Natural killer cell (primary cell): ENCODE results near the gene PREX1. TPM values are rescaled to one million over a fixed set of nuclear protein-coding genes. Genes with fewer than 3 reads are reported as not detected.

Experiments
- ATAC-seq, 3 donors: fragments of 150-1000 bp in 2 of 3; fragments of 200-7000 bp in 1 of 3; cut with Tn5 transposase; 1 replicate in 1 of 3; 2 replicates in 2 of 3; pipeline ENCODE4 v1.10.0; 2021; ENCODE audit warnings: mild to moderate bottlenecking in 2 of 3, moderate library complexity in 2 of 3
- DNase-seq, 2 donors: peaks; one replicate each; pipeline versions ENCODE4 v3.0.0 to v3.0.0-alpha.2; 2013 to 2021; ENCODE audit warnings: mixed read lengths in 1 of 2
- H3K27ac ChIP-seq: one replicate; pipeline ENCODE4 v1.5.1; 2013; ENCODE audit warnings: mild to moderate bottlenecking, low read length
- H3K27me3 ChIP-seq: one replicate; pipeline ENCODE4 v1.6.1; 2013; ENCODE audit warnings: low read length; ENCODE audit not compliant: control insufficient read depth, insufficient read depth
- H3K36me3 ChIP-seq: one replicate; pipeline ENCODE4 v1.6.1; 2013; ENCODE audit warnings: low read length; ENCODE audit not compliant: control insufficient read depth, insufficient read depth
- H3K4me1 ChIP-seq: one replicate; pipeline ENCODE4 v1.6.1; 2013; ENCODE audit warnings: low read length; ENCODE audit not compliant: control insufficient read depth, insufficient read depth
- H3K4me3 ChIP-seq: one replicate; pipeline ENCODE4 v1.5.1; 2013; ENCODE audit warnings: low read length
- H3K9me3 ChIP-seq: one replicate; pipeline ENCODE4 v1.6.1; 2013; ENCODE audit warnings: low read length; ENCODE audit not compliant: control insufficient read depth, insufficient read depth
- H3K27ac Mint-ChIP-seq, 2 donors: one replicate each; pipeline ENCODE4 v1.8.0; 2022; ENCODE audit warnings: mild to moderate bottlenecking in 2 of 2, mixed read lengths in 2 of 2, moderate library complexity in 1 of 2
- H3K27me3 Mint-ChIP-seq, 2 donors: one replicate each; pipeline ENCODE4 v1.8.0; 2022; ENCODE audit warnings: low read depth in 2 of 2, mixed read lengths in 2 of 2
- H3K36me3 Mint-ChIP-seq: one replicate; pipeline ENCODE4 v1.8.0; 2022; ENCODE audit warnings: mixed read lengths
- H3K4me1 Mint-ChIP-seq, 2 donors: one replicate each; pipeline ENCODE4 v1.8.0; 2022; ENCODE audit warnings: mixed read lengths in 2 of 2
- H3K4me3 Mint-ChIP-seq: one replicate; pipeline ENCODE4 v1.8.0; 2022; ENCODE audit warnings: mild to moderate bottlenecking, moderate library complexity, mixed read lengths
- H3K9me3 Mint-ChIP-seq, 2 donors: one replicate each; pipeline ENCODE4 v1.8.0; 2022; ENCODE audit warnings: mixed read lengths in 2 of 2
- WGBS: methylation state at CpG from one replicate; pipeline ENCODE4 v1.1.7; 2013; ENCODE audit warnings: missing lambda C conversion rate; ENCODE audit not compliant: insufficient coverage; 5-methylcytosine and 5-hydroxymethylcytosine counted together
- intact Hi-C: fragments of 100-400 bp; cut with micrococcal nuclease; formaldehyde crosslinking; loops from one replicate; pipeline ENCODE4 v1.14.2; 2022
- total RNA-seq, 4 donors: library from RNA; stranded (reverse); fragments of 120-200 nt in 1 of 4; gene quantifications; one replicate each; pipeline versions ENCODE4 v1.2.3 to v1.2.4, GENCODE V29; 2013 to 2022
- TF ChIP-seq, protein P1 (sequence below): fragments of 200-600 bp; IDR thresholded peaks from one replicate; pipeline ENCODE4 v1.8.0; 2022; ENCODE audit warnings: antibody characterized with exemption

Gene PREX1
- total RNA-seq, 3 donors from 2014 or later (not counting 1 experiment from before 2014, with no cell fraction given): 382 to 392 (median 389) TPM

DNA sequence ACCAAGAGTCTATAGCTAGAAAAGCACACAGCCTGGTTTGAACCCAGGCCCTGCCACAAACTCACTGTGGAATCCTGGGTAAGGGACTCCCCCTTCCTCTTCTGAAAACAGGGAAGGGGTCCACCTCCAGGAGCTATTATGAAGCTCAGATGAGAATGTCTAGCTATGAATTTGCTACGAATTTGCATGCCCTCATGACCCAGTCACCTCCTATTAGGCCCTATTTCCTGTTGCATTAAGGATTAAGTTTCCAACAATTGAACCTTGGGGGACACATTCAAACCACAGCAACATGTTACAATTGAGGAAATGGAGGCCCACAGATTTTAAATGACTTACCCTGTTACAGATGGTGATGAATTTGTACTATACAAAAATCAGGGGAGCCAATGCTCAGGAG, 46.2 kb downstream of the PREX1 start:
- Mint-ChIP-seq H3K27me3 (no peaks in the 10 kb centered on the region), H3K9me3 (no peaks in the 10 kb centered on the region), H3K4me3 (no peak overlapping the region), H3K27ac (no peak overlapping the region), H3K4me1 (peaks cover 22 to 37% of the 10 kb centered on the region in 2 donors), H3K36me3 (no peaks in the 10 kb centered on the region)
- WGBS: 17% methylated on average over 1 of the region's 1 CpG
- Histone ChIP-seq H3K27ac (peak overlapping the region; percentile 57), H3K27me3 (no peaks in the 10 kb centered on the region), H3K4me3 (no peak overlapping the region), H3K36me3 (no peaks in the 10 kb centered on the region), H3K4me1 (peaks cover 74% of the 10 kb centered on the region), H3K9me3 (no peaks in the 10 kb centered on the region)
- TF ChIP-seq, protein P1, sequence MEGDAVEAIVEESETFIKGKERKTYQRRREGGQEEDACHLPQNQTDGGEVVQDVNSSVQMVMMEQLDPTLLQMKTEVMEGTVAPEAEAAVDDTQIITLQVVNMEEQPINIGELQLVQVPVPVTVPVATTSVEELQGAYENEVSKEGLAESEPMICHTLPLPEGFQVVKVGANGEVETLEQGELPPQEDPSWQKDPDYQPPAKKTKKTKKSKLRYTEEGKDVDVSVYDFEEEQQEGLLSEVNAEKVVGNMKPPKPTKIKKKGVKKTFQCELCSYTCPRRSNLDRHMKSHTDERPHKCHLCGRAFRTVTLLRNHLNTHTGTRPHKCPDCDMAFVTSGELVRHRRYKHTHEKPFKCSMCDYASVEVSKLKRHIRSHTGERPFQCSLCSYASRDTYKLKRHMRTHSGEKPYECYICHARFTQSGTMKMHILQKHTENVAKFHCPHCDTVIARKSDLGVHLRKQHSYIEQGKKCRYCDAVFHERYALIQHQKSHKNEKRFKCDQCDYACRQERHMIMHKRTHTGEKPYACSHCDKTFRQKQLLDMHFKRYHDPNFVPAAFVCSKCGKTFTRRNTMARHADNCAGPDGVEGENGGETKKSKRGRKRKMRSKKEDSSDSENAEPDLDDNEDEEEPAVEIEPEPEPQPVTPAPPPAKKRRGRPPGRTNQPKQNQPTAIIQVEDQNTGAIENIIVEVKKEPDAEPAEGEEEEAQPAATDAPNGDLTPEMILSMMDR: no peak
- ATAC-seq (peak in 1 of 3 donors; percentile 14), DNase-seq (no peak)
- intact Hi-C loops: loop anchor here (2.0 kb wide), 1 partner anchor 39 kb away; no protein-coding TSS in a partner anchor

DNA sequence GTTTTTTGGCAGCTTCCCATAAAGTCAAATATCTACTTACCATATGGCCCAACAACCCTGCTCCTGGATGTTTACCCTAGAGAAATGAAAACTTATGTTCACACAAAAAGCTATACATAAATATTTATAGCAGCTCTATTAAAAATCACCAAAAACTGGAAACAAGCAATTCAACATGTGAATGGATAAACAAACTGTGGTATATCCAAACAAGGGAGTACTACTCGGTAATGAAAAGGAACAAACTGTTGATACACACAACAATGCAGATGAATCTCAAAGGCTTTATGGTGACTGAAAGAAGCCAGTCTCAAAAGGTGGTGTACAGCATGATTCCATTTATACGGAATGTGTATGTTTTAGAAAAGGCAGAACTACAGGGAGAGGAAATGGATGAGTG, 48.4 kb downstream of the PREX1 start:
- Histone ChIP-seq H3K36me3 (no peaks in the 10 kb centered on the region), H3K27me3 (no peaks in the 10 kb centered on the region), H3K9me3 (no peaks in the 10 kb centered on the region), H3K4me3 (no peak overlapping the region), H3K4me1 (peaks cover 74% of the 10 kb centered on the region), H3K27ac (peak overlapping the region; percentile 21)
- Mint-ChIP-seq H3K9me3 (no peaks in the 10 kb centered on the region), H3K36me3 (no peaks in the 10 kb centered on the region), H3K27me3 (no peaks in the 10 kb centered on the region), H3K4me1 (peaks cover 34 to 42% of the 10 kb centered on the region in 2 donors), H3K27ac (no peak overlapping the region), H3K4me3 (peak overlapping the region; percentile 5)
- DNase-seq (no peak), ATAC-seq (no peak)
- TF ChIP-seq, protein P1: no peak
- intact Hi-C loops: no loop called here
- 94% methylated on average over 2 of the region's 2 CpGs for WGBS

DNA sequence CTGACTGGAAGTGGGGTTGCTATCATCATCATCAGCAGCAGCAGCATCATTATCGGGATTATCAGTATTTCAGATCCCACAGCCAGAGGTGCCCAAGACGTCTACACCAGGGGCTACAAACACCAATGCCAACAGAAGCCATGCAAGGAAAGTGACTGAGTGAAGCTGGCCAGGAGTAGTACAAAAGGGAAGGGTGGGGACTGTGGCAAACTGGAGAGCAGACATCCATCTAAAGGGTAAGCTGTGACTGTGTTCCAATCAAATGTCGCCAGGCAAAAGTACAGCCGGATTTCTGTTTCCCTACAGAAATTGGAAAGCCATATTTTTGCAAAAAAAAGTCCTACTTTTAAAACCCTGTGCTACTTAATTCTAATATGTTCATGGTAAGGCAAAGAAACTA, 50.0 kb downstream of the PREX1 start:
- Histone ChIP-seq H3K27ac (peak overlapping the region; percentile 39), H3K4me3 (no peak overlapping the region), H3K9me3 (no peaks in the 10 kb centered on the region), H3K27me3 (no peaks in the 10 kb centered on the region), H3K36me3 (no peaks in the 10 kb centered on the region), H3K4me1 (peaks cover 75% of the 10 kb centered on the region)
- WGBS: 87% methylated on average over 4 of the region's 4 CpGs
- H3K36me3 Mint-ChIP-seq: no peaks in the 10 kb centered on the region
- no peak overlapping the region for H3K27ac Mint-ChIP-seq
- H3K9me3 Mint-ChIP-seq: no peaks in the 10 kb centered on the region
- H3K27me3 Mint-ChIP-seq: no peaks in the 10 kb centered on the region
- peaks cover 48 to 58% of the 10 kb centered on the region in 2 donors for H3K4me1 Mint-ChIP-seq
- ATAC-seq (no peak), DNase-seq (no peak)
- intact Hi-C loops: no loop called here
- H3K4me3 Mint-ChIP-seq: no peak overlapping the region
- TF ChIP-seq, protein P1: no peak

DNA sequence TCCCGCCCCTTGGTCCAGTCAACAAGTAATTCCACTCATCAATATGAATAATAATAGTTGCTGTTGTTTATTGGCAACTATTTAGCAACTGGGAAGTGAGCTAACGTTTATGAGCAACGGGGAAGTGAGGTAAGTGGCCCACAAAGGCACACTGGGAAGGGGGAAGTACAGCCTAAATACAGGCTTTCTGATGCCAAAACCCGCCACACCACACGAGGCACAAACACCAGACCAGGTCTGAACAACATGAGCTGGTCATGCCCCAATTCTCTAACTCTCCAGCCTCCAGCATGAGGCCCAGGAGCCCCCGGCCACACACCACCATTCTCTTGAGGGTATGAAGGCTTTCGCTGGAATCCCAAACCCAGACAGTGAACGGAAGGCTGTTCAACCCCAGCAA, 50.8 kb downstream of the PREX1 start:
- Mint-ChIP-seq H3K27ac (no peak overlapping the region), H3K27me3 (no peaks in the 10 kb centered on the region), H3K4me1 (peaks cover 54 to 65% of the 10 kb centered on the region in 2 donors), H3K36me3 (no peaks in the 10 kb centered on the region), H3K9me3 (no peaks in the 10 kb centered on the region), H3K4me3 (peak overlapping the region; percentile 21)
- Histone ChIP-seq H3K4me3 (no peak overlapping the region), H3K36me3 (no peaks in the 10 kb centered on the region), H3K27ac (peak overlapping the region; percentile 39), H3K27me3 (no peaks in the 10 kb centered on the region), H3K9me3 (no peaks in the 10 kb centered on the region), H3K4me1 (peaks cover 75% of the 10 kb centered on the region)
- DNase-seq (peak in 1 of 2 donors; percentile 39), ATAC-seq (peak; percentile 14 to 40 (median 39))
- intact Hi-C loops: no loop called here
- 53% methylated on average over 7 of the region's 8 CpGs for WGBS
- TF ChIP-seq, protein P1: no peak
